GM12891 (cell line): ENCODE data around the gene LDHB.
"Not testable (repeated sequence)": the region's sequence is repeated elsewhere in the genome, so short reads cannot be mapped to it uniquely, and the experiment has no call there.

ENCODE experiments used
- POLR2A ChIP-seq: IDR thresholded peaks from 2 replicates; pipeline ENCODE4 v1.6.1; 2011; ENCODE audit warnings: low read depth, low read length, control low read depth
- POLR2AphosphoS5 ChIP-seq: IDR thresholded peaks from 2 replicates; pipeline ENCODE4 v1.6.1; 2011; ENCODE audit warnings: low read depth, low read length, control low read depth
- SPI1 ChIP-seq: IDR thresholded peaks from 2 replicates; pipeline ENCODE4 v1.6.1; 2011; ENCODE audit warnings: low read depth, low read length, control low read depth

- TF ChIP-seq SPI1, POLR2A, POLR2AphosphoS5: not testable (repeated sequence)
These were observed 62.3 kb downstream of the LDHB start for GRCh38 chr12:21595356-21595755.
